Activated CD4-positive, alpha-beta T cell treated with anti-CD3 and anti-CD28 coated beads for 24 hours (primary cell): ENCODE results near the gene EPSTI1.
"Not testable (repeated sequence)": the region's sequence is repeated elsewhere in the genome, so short reads cannot be mapped to it uniquely, and the experiment has no call there.

Source experiments
- DNase-seq, 2 donors: peaks; one replicate each; pipeline ENCODE4 v3.0.0-alpha.2; 2020; ENCODE audit warnings: low read depth in 2 of 2

Gene EPSTI1

GRCh38 chr13:43005460-43006236 lies 13.6 kb upstream of the EPSTI1 start:
- DNase-seq, result no peak

GRCh38 chr13:43003729-43004128 lies 11.7 kb upstream of the EPSTI1 start:
- no peak for DNase-seq

GRCh38 chr13:43003010-43003409 lies 11.0 kb upstream of the EPSTI1 start:
- DNase-seq, result no peak

- no peak for DNase-seq
Measured at GRCh38 chr13:43002021-43002420, 10.0 kb upstream of the EPSTI1 start.

GRCh38 chr13:43000676-43001075 lies 8.6 kb upstream of the EPSTI1 start:
- DNase-seq, result no peak

GRCh38 chr13:42999491-42999890 lies 7.5 kb upstream of the EPSTI1 start:
- no peak for DNase-seq

- DNase-seq, result no peak
Measured at GRCh38 chr13:42997381-42997780, 5.3 kb upstream of the EPSTI1 start.

- DNase-seq, result no peak
Measured at GRCh38 chr13:42996584-42996983, 4.5 kb upstream of the EPSTI1 start.

GRCh38 chr13:42994878-42995277 lies 2.8 kb upstream of the EPSTI1 start:
- no peak for DNase-seq

- no peak for DNase-seq
Measured at GRCh38 chr13:42992764-42993122, 702 bp upstream of the EPSTI1 start.

- not testable (repeated sequence) for DNase-seq
Measured at GRCh38 chr13:42991233-42991897, 676 bp downstream of the EPSTI1 start.

GRCh38 chr13:42990291-42991232 lies 1.5 kb downstream of the EPSTI1 start:
- no peak for DNase-seq

- no peak for DNase-seq
Measured at GRCh38 chr13:42986176-42986574, 5.9 kb downstream of the EPSTI1 start.

GRCh38 chr13:42985312-42986175 lies 6.5 kb downstream of the EPSTI1 start:
- DNase-seq, result no peak

- DNase-seq, result no peak
Measured at GRCh38 chr13:42984691-42985090, 7.3 kb downstream of the EPSTI1 start.

- no peak for DNase-seq
Measured at GRCh38 chr13:42984026-42984425, 8.0 kb downstream of the EPSTI1 start.

GRCh38 chr13:42981853-42982252 lies 10.2 kb downstream of the EPSTI1 start:
- DNase-seq, result no peak

- DNase-seq, result no peak
Measured at GRCh38 chr13:42981317-42981716, 10.7 kb downstream of the EPSTI1 start.

- no peak for DNase-seq
Measured at GRCh38 chr13:42977219-42977659, 14.8 kb downstream of the EPSTI1 start.

- no peak for DNase-seq
Measured at GRCh38 chr13:42976066-42976465, 16.0 kb downstream of the EPSTI1 start.

GRCh38 chr13:42973581-42973980 lies 18.5 kb downstream of the EPSTI1 start:
- DNase-seq, result no peak
